Large intestine (tissue), 3 donors: Measurements from ENCODE around the gene LDHA. TPM values are rescaled to one million over a fixed set of nuclear protein-coding genes. Genes with fewer than 3 reads are reported as not detected.

Experiments
- DNase-seq, 2 donors: peaks; one replicate each; pipeline versions ENCODE4 v3.0.0 to v3.0.0-alpha.2; 2013
- H3K27ac ChIP-seq: one replicate; pipeline ENCODE4 v1.5.1; 2013; ENCODE audit warnings: low read length
- H3K27me3 ChIP-seq: 2 replicates; pipeline ENCODE4 v1.6.1; 2013; ENCODE audit warnings: low read length; ENCODE audit not compliant: control insufficient read depth, insufficient read depth
- H3K36me3 ChIP-seq: 2 replicates; pipeline ENCODE4 v1.6.1; 2013; ENCODE audit warnings: low read length; ENCODE audit not compliant: control insufficient read depth, insufficient read depth
- H3K4me1 ChIP-seq: one replicate; pipeline ENCODE4 v1.6.1; 2013; ENCODE audit warnings: low read length; ENCODE audit not compliant: control insufficient read depth, insufficient read depth
- H3K4me3 ChIP-seq: one replicate; pipeline ENCODE4 v1.5.1; 2013; ENCODE audit warnings: low read length
- H3K9me3 ChIP-seq: one replicate; pipeline ENCODE4 v1.6.1; 2013; ENCODE audit warnings: mild to moderate bottlenecking, low read depth, low read length, moderate library complexity; ENCODE audit not compliant: control insufficient read depth
- WGBS: methylation state at CpG from one replicate; pipeline ENCODE4 v1.1.5; 2013; ENCODE audit warnings: low lambda C conversion rate; ENCODE audit not compliant: insufficient coverage; 5-methylcytosine and 5-hydroxymethylcytosine counted together
- polyA plus RNA-seq: library from polyadenylated mRNA; unstranded; fragments of 120-200 nt; gene quantifications from one replicate; pipeline ENCODE4 v1.2.1, GENCODE V29; 2013

LDHA gene
- polyA plus RNA-seq, 1 donor, result 469 TPM

- Histone ChIP-seq H3K36me3 (peaks cover 40% of the 10 kb centered on the region), H3K9me3 (peaks cover 2% of the 10 kb centered on the region), H3K4me1 (peaks cover 3% of the 10 kb centered on the region), H3K4me3 (no peak overlapping the region), H3K27me3 (peaks cover 3% of the 10 kb centered on the region), H3K27ac (no peak overlapping the region)
- no CpG with 5 or more reads among the region's 9 CpGs for WGBS
- no peak for DNase-seq
Measured at GRCh38 chr11:18408558-18409291, 14.4 kb downstream of the LDHA start.

GRCh38 chr11:18416459-18416858 is 22.1 kb downstream of the LDHA start:
- peaks cover 3% of the 10 kb centered on the region for H3K27me3 ChIP-seq
- no peak overlapping the region for H3K4me3 ChIP-seq
- no peaks in the 10 kb centered on the region for H3K36me3 ChIP-seq
- WGBS, result 67% methylated on average over 1 of the region's 3 CpGs
- no peak overlapping the region for H3K27ac ChIP-seq
- peaks cover 2% of the 10 kb centered on the region for H3K9me3 ChIP-seq
- peaks cover 3% of the 10 kb centered on the region for H3K4me1 ChIP-seq
- no peak for DNase-seq

DNA sequence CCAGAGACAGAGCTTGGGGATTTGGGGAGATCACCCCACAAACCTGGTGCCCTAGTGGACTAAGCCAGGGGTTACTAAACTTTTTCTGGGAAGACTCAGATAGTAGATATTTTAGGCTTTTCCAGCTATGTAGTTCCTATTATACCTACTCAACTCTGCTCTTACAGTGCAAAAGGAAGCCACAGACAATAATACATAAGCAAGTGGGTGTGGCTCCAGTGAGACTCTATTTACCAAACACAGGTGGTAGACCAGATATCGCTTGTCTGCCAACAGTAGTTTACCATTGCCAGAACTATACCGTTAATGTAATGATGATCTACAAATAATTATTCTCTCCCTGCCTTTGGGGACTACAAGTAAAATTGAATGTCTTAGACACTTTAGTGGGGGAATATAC is 24.7 kb downstream of the LDHA start:
- no peaks in the 10 kb centered on the region for H3K36me3 ChIP-seq
- no peaks in the 10 kb centered on the region for H3K9me3 ChIP-seq
- DNase-seq, result no peak
- no peaks in the 10 kb centered on the region for H3K27me3 ChIP-seq
- no peaks in the 10 kb centered on the region for H3K4me1 ChIP-seq
- no peak overlapping the region for H3K4me3 ChIP-seq
- WGBS, result no CpG with 5 or more reads among the region's 2 CpGs
- no peak overlapping the region for H3K27ac ChIP-seq

DNA sequence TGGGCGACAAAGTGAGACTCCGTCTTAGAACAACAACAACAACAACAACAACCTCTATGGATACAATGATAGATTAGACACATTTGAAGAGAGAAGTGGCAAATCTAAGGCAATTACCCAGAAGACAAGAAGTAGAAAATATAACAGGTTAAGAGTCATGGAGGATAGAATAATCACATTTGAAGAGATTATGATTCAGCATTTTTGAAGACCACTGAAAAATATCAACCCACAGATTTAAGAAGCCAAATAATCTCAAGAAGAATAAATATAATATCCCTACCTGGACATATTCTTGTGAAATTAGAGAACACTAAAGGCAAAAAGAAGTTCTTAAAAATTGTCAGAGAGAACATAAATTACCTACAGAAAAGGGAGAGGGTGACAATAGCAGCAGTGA is 25.7 kb downstream of the LDHA start:
- Histone ChIP-seq H3K9me3 (no peaks in the 10 kb centered on the region), H3K36me3 (no peaks in the 10 kb centered on the region), H3K4me3 (no peak overlapping the region), H3K4me1 (no peaks in the 10 kb centered on the region), H3K27ac (no peak overlapping the region), H3K27me3 (no peaks in the 10 kb centered on the region)
- WGBS, result no CpG with 5 or more reads among the region's 2 CpGs
- DNase-seq, result no peak

- no peaks in the 10 kb centered on the region for H3K9me3 ChIP-seq
- H3K4me1 ChIP-seq, result no peaks in the 10 kb centered on the region
- no peak overlapping the region for H3K27ac ChIP-seq
- H3K27me3 ChIP-seq, result no peaks in the 10 kb centered on the region
- 35% methylated on average over 2 of the region's 4 CpGs for WGBS
- DNase-seq, result no peak
- H3K4me3 ChIP-seq, result no peak overlapping the region
- H3K36me3 ChIP-seq, result no peaks in the 10 kb centered on the region
Measured at GRCh38 chr11:18427240-18427639, 32.9 kb downstream of the LDHA start.

GRCh38 chr11:18429332-18429731 is 35.0 kb downstream of the LDHA start:
- Histone ChIP-seq H3K36me3 (no peaks in the 10 kb centered on the region), H3K4me1 (no peaks in the 10 kb centered on the region), H3K27ac (no peak overlapping the region), H3K4me3 (no peak overlapping the region), H3K27me3 (no peaks in the 10 kb centered on the region), H3K9me3 (no peaks in the 10 kb centered on the region)
- WGBS, result no CpG with 5 or more reads among the region's 5 CpGs
- no peak for DNase-seq

DNA sequence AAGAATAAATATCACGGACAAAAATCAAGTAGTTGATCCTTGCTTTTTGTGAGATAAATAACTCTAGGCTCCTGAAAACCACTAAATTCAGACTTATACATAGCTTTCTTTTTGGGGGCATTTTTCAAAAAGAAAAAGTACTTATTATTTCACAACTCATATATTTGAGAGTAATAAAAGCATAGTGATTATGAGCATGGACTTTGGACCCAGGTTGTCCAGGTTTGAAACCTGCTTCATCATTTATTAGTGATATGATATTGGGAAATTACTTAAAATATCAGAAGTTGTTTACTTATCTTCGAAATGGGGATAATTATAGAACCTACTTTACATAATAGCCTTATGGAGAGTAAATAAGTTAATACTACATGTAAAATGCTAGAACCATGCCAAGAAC is 44.3 kb downstream of the LDHA start:
- Histone ChIP-seq H3K4me1 (no peaks in the 10 kb centered on the region), H3K9me3 (no peaks in the 10 kb centered on the region), H3K36me3 (no peaks in the 10 kb centered on the region), H3K27me3 (no peaks in the 10 kb centered on the region), H3K4me3 (no peak overlapping the region), H3K27ac (no peak overlapping the region)
- 14% methylated on average over 1 of the region's 2 CpGs for WGBS
- peak in 1 of 2 donors; percentile 55 for DNase-seq

DNA sequence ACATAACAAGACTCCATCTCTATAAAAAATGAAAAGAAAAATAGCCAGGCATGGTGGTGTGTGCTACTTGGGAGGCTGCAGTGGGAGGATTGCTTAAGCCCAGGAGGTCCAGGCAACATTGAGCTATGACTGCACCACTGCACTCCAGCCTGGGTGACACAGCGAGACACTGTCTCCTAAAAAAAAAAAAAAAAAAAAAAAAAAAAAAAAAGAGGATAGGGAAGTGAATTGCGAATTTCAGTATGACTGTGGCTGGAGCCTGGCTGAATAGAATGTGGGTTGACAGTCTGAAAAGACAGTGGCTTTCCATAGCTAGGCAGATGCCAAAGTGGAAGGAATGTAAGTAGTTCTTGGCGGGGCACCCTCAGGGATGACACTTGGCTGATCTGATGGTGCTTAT is 54.9 kb downstream of the LDHA start:
- no CpG with 5 or more reads among the region's 3 CpGs for WGBS
- Histone ChIP-seq H3K4me1 (no peaks in the 10 kb centered on the region), H3K9me3 (no peaks in the 10 kb centered on the region), H3K27ac (no peak overlapping the region), H3K27me3 (no peaks in the 10 kb centered on the region), H3K36me3 (no peaks in the 10 kb centered on the region), H3K4me3 (no peak overlapping the region)
- DNase-seq, result no peak

GRCh38 chr11:18452927-18453326 is 58.6 kb downstream of the LDHA start:
- Histone ChIP-seq H3K27me3 (peaks cover 5% of the 10 kb centered on the region), H3K4me3 (no peak overlapping the region), H3K27ac (no peak overlapping the region), H3K9me3 (peaks cover 7% of the 10 kb centered on the region), H3K36me3 (no peaks in the 10 kb centered on the region), H3K4me1 (peaks cover 8% of the 10 kb centered on the region)
- no peak for DNase-seq
- WGBS, result 83% methylated on average over 1 of the region's 2 CpGs

DNA sequence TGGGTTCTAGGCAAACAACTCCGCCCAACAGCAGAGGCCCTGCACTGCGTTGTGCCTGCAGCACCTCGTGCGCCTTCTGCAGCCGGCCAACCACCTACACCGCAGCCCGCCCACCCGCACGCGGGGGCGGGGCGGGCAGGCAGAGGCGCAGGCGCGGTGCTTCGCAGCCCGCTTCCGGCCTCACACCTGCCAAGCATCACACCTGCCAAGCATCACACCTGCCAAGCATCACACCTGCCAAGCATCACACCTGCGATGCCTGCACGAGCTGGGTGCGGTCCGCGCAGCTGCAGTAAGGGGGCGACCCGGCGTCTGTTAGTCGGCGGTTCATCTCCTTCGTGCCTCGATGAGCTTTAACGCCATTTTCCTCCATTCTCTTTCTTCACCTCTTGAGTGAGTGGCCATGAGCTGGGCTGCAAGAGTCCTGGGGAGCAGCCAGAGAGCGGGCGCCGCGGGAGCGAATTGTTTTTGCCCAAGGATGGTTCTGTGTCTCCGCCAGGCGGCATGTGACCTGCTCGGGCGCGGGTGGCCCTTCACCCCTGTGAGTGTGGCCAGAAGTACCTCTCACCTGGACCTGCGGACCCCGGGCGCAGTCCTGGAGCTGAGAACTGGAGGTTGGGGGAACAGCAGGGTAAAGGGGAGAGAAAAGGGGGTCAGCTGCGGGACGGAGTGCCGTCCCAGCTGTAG is 61.5 kb downstream of the LDHA start, which contains the start of gene LDHAL6A:
LDHAL6A (plus strand) TSS at position 171 of the 687 bp plus-strand sequence. CDS start 825 bp downstream, outside the sequence.
- WGBS, result no CpG with 5 or more reads among the region's 47 CpGs

More for the DNA sequence above, 61.5 kb downstream of the LDHA start, which contains the start of gene LDHAL6A:
- Histone ChIP-seq H3K4me3 (no peak within 1 kb of the TSS), H3K9me3 (peaks cover 7% of the 10 kb centered on the region), H3K4me1 (peaks cover 10% of the 10 kb centered on the region), H3K27ac (no peak within 1 kb of the TSS), H3K36me3 (no peaks in the 10 kb centered on the region), H3K27me3 (peaks cover 5% of the 10 kb centered on the region)
- DNase-seq, result no peak
